K562 (cell line): Measurements from ENCODE around the gene PI4K2B. TPM values are rescaled to one million over a fixed set of nuclear protein-coding genes. Genes with fewer than 3 reads are reported as not detected.
A peak's percentile ranks its signal among the peaks of the same experiment; 100 is the strongest.

ENCODE experiments used
- ADNP ChIP-seq: fragments of 200-800 bp; sonication (Bioruptor generic); IDR thresholded peaks from 2 replicates; pipeline ENCODE4 v1.6.1; 2016; ENCODE audit warnings: missing genetic modification characterization, missing compliant biosample characterization
- COPS2 ChIP-seq: fragments of 450-650 bp; conservative IDR thresholded peaks from 2 replicates; pipeline ENCODE4 v1.6.1; 2016; ENCODE audit warnings: mild to moderate bottlenecking, moderate library complexity
- CUX1 ChIP-seq: fragments of 200-800 bp; sonication (Bioruptor generic); IDR thresholded peaks from 2 replicates; pipeline ENCODE4 v1.6.1; 2016; ENCODE audit warnings: missing genetic modification characterization, missing compliant biosample characterization
- E2F3 ChIP-seq: fragments of 250-450 bp; sonication (Bioruptor Pico); IDR thresholded peaks from 2 replicates; pipeline ENCODE4 v1.4.0; 2020; ENCODE audit warnings: mild to moderate bottlenecking
- E2F4 ChIP-seq: sonication (generic); formaldehyde crosslinking; IDR thresholded peaks from 2 replicates; pipeline ENCODE4 v1.8.0; 2022; ENCODE audit warnings: mild to moderate bottlenecking, low read depth, missing genetic modification reagents
- FIP1L1 ChIP-seq: fragments of 200-400 bp; formaldehyde crosslinking; IDR thresholded peaks from 2 replicates; pipeline ENCODE4 v1.6.1; 2018; ENCODE audit warnings: mild to moderate bottlenecking, low read depth, low read length; ENCODE audit not compliant: poor library complexity, severe bottlenecking
- FOXA3 ChIP-seq, 2 experiments: fragments of 450-650 bp in 1 of 2; sonication (generic) in 1 of 2; formaldehyde crosslinking; IDR thresholded peaks in 1 of 2; conservative IDR thresholded peaks in 1 of 2; 2 replicates each; pipeline versions ENCODE4 v1.4.0 to v1.8.0; 2020 to 2022; ENCODE audit warnings: mild to moderate bottlenecking in 2 of 2, missing genetic modification reagents in 1 of 2
- KHSRP ChIP-seq: fragments of 450-650 bp; IDR thresholded peaks from 2 replicates; pipeline ENCODE4 v1.6.1; 2017
- LEF1 ChIP-seq: fragments of 450-650 bp; IDR thresholded peaks from 2 replicates; pipeline ENCODE4 v1.6.1; 2016; ENCODE audit warnings: mild to moderate bottlenecking
- MAZ ChIP-seq, 2 experiments: fragments of 450-650 bp in 1 of 2; sonication (generic) in 1 of 2; formaldehyde crosslinking; IDR thresholded peaks in 1 of 2; conservative IDR thresholded peaks in 1 of 2; 2 replicates each; pipeline versions ENCODE4 v1.4.0 to v1.5.0; 2020; ENCODE audit warnings: mild to moderate bottlenecking in 1 of 2, missing genetic modification reagents in 1 of 2
- NCOR1 ChIP-seq: fragments of 450-650 bp; IDR thresholded peaks from 2 replicates; pipeline ENCODE4 v1.6.1; 2016; ENCODE audit warnings: mild to moderate bottlenecking, moderate library complexity
- PCBP1 ChIP-seq: fragments of 200-400 bp; formaldehyde crosslinking; IDR thresholded peaks from 2 replicates; pipeline ENCODE4 v1.6.1; 2018; ENCODE audit warnings: mild to moderate bottlenecking, low read depth, low read length; ENCODE audit not compliant: poor library complexity, severe bottlenecking
- THRAP3 ChIP-seq: fragments of 450-650 bp; IDR thresholded peaks from 2 replicates; pipeline ENCODE4 v1.6.1; 2016; ENCODE audit warnings: mild to moderate bottlenecking, inconsistent platforms, borderline replicate concordance
- ZNF140 ChIP-seq: fragments of 250-450 bp; sonication (Bioruptor Pico); IDR thresholded peaks from 2 replicates; pipeline ENCODE4 v1.8.0; 2021; ENCODE audit warnings: moderate library complexity, mild to moderate bottlenecking, inconsistent platforms
- ZNF449 ChIP-seq: fragments of 250-450 bp; sonication (Bioruptor Pico); IDR thresholded peaks from 2 replicates; pipeline ENCODE4 v1.8.0; 2022; ENCODE audit warnings: moderate library complexity, mild to moderate bottlenecking, inconsistent platforms
- ZNF766 ChIP-seq: fragments of 200-800 bp; sonication (Bioruptor generic); conservative IDR thresholded peaks from 2 replicates; pipeline ENCODE4 v1.6.1; 2016; ENCODE audit warnings: missing genetic modification characterization, missing compliant biosample characterization
- ZNF785 ChIP-seq: fragments of 250-450 bp; sonication (Bioruptor Pico); IDR thresholded peaks from 2 replicates; pipeline ENCODE4 v1.4.0; 2020; ENCODE audit warnings: mild to moderate bottlenecking
- polyA plus RNA-seq, 8 experiments: library from polyadenylated mRNA; depleted of rRNA in 4 of 8; stranded (reverse) in 5 of 8; unstranded in 3 of 8; fragments of >200 nt; fragmentation: Nextera tagmentation in 2 of 8; fragmentation: Illumina TruSeq in 1 of 8; extraction: Ambion mirVana in 2 of 8; extraction: Trizol in 1 of 8; gene quantifications; 2 replicates each; pipeline versions ENCODE4 v1.2.1 to v1.2.3, GENCODE V29; 2011 to 2014; ENCODE audit warnings: inconsistent platforms in 1 of 8, missing spikeins in 1 of 8
- total RNA-seq, 7 experiments: library from RNA; depleted of rRNA in 6 of 7; stranded (reverse); fragments of >200 nt in 6 of 7; fragmentation: Illumina TruSeq in 2 of 7; extraction: Trizol in 2 of 7; gene quantifications; 2 replicates each; pipeline versions ENCODE4 v1.2.1 to v1.2.3, GENCODE V29; 2011 to 2021; ENCODE audit warnings: low replicate concordance in 1 of 7
- TF ChIP-seq, protein P1 (sequence below): fragments of 450-650 bp; IDR thresholded peaks from 2 replicates; pipeline ENCODE4 v1.7.0; 2016; ENCODE audit warnings: borderline replicate concordance

The PI4K2B gene
- total and polyA plus RNA-seq, 9 of the 15 experiments (the other 6 are each of a cell fraction or from before 2014, with no cell fraction given) = 4.5 to 21.4 (median 16.5) TPM

- TF ChIP-seq ZNF449 (CRISPR knock-in tag) (no peak), ZNF766 (CRISPR knock-in tag) (peak; percentile 62; the same call in 1 of the 2 replicates), LEF1 (0 out of 2 replicates have a peak, but pooled peaks have one; percentile 36), ADNP (tag) (no peak), MAZ (CRISPR knock-in tag; conservative IDR thresholded peaks at IDR 0.05 in 1 of 2, IDR thresholded peaks at IDR 0.05 in 1 of 2) (no peak), FIP1L1 (no peak), FOXA3 (CRISPR knock-in tag; conservative IDR thresholded peaks at IDR 0.05 in 1 of 2, IDR thresholded peaks at IDR 0.05 in 1 of 2) (no peak), KHSRP (no peak), COPS2 (no peak), NCOR1 (peak; percentile 26; the same call in 1 of the 2 replicates), ZNF140 (CRISPR knock-in tag) (no peak), PCBP1 (no peak), E2F3 (no peak), E2F4 (CRISPR knock-in tag) (no peak), ZNF785 (CRISPR knock-in tag) (no peak), CUX1 (no peak), THRAP3 (no peak)
- TF ChIP-seq, protein P1, sequence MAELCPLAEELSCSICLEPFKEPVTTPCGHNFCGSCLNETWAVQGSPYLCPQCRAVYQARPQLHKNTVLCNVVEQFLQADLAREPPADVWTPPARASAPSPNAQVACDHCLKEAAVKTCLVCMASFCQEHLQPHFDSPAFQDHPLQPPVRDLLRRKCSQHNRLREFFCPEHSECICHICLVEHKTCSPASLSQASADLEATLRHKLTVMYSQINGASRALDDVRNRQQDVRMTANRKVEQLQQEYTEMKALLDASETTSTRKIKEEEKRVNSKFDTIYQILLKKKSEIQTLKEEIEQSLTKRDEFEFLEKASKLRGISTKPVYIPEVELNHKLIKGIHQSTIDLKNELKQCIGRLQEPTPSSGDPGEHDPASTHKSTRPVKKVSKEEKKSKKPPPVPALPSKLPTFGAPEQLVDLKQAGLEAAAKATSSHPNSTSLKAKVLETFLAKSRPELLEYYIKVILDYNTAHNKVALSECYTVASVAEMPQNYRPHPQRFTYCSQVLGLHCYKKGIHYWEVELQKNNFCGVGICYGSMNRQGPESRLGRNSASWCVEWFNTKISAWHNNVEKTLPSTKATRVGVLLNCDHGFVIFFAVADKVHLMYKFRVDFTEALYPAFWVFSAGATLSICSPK = no peak
Observed at GRCh38 chr4:25310803-25311166, 77.0 kb downstream of the PI4K2B start (continued).
